ENCODE measurements around the gene DDN.

DNA sequence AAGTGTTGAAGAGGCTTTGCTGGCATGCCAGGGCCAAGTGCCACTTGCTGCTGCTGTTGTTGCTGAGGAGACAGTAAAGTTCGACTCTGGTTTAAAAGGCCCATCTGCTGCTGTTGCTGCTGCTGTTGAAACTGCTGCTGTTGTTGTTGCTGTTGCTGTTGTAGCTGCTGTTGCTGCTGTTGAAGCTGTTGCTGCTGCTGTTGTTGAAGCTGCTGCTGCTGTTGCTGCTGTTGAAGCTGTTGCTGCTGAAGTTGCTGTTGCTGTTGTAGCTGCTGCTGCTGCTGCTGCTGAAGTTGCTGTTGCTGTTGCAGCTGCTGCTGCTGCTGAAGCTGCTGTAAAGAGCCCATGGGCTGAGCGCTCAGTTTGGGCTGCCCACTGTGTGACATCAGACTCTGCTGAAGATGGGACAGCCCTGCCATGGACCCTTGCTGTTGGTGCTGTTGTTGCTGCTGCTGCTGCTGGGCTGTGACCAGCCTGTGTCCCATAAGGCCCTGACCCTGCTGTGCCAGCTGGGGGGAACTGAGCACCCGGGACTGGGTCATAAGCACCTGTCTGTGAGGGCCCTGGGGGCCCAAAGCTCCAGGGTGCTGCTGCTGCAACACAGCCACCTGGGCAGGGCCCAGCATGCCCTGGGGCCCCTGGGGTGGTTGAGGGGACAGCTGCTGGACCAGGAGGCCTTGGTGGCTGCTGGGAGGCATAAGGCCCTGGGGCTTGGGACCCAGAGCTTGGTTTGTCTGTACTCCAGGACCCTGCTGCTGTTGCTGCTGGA lies 33.7 kb upstream of the DDN start:
- TF ChIP-seq, protein P1, sequence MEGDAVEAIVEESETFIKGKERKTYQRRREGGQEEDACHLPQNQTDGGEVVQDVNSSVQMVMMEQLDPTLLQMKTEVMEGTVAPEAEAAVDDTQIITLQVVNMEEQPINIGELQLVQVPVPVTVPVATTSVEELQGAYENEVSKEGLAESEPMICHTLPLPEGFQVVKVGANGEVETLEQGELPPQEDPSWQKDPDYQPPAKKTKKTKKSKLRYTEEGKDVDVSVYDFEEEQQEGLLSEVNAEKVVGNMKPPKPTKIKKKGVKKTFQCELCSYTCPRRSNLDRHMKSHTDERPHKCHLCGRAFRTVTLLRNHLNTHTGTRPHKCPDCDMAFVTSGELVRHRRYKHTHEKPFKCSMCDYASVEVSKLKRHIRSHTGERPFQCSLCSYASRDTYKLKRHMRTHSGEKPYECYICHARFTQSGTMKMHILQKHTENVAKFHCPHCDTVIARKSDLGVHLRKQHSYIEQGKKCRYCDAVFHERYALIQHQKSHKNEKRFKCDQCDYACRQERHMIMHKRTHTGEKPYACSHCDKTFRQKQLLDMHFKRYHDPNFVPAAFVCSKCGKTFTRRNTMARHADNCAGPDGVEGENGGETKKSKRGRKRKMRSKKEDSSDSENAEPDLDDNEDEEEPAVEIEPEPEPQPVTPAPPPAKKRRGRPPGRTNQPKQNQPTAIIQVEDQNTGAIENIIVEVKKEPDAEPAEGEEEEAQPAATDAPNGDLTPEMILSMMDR (IDR thresholded peaks at IDR 0.05) = no peak
- TF ChIP-seq, protein P2, sequence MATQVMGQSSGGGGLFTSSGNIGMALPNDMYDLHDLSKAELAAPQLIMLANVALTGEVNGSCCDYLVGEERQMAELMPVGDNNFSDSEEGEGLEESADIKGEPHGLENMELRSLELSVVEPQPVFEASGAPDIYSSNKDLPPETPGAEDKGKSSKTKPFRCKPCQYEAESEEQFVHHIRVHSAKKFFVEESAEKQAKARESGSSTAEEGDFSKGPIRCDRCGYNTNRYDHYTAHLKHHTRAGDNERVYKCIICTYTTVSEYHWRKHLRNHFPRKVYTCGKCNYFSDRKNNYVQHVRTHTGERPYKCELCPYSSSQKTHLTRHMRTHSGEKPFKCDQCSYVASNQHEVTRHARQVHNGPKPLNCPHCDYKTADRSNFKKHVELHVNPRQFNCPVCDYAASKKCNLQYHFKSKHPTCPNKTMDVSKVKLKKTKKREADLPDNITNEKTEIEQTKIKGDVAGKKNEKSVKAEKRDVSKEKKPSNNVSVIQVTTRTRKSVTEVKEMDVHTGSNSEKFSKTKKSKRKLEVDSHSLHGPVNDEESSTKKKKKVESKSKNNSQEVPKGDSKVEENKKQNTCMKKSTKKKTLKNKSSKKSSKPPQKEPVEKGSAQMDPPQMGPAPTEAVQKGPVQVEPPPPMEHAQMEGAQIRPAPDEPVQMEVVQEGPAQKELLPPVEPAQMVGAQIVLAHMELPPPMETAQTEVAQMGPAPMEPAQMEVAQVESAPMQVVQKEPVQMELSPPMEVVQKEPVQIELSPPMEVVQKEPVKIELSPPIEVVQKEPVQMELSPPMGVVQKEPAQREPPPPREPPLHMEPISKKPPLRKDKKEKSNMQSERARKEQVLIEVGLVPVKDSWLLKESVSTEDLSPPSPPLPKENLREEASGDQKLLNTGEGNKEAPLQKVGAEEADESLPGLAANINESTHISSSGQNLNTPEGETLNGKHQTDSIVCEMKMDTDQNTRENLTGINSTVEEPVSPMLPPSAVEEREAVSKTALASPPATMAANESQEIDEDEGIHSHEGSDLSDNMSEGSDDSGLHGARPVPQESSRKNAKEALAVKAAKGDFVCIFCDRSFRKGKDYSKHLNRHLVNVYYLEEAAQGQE (IDR thresholded peaks at IDR 0.05; ENCODE audit: insufficient read depth in 1 of 2, low read depth in 2 of 2, low read length in 1 of 2) = no peak

Data from Panc1 (cell line).